H1 (cell line): Measurements from ENCODE around the gene FLOT1.

Experiments used
- JUND ChIP-seq: IDR thresholded peaks from 2 replicates; pipeline ENCODE4 v1.6.1; 2011; ENCODE audit warnings: mild to moderate bottlenecking, improper control_type of control experiment, low read length
- TF ChIP-seq, protein P1 (sequence below), 3 experiments: IDR thresholded peaks; 1 replicate in 2 of 3; 2 replicates in 1 of 3; pipeline versions ENCODE4 v1.5.1 to v1.6.1; 2011; ENCODE audit warnings: low read length in 3 of 3, mild to moderate bottlenecking in 3 of 3, inconsistent platforms in 2 of 3, low read depth in 1 of 3, moderate library complexity in 1 of 3; ENCODE audit not compliant: insufficient read depth in 1 of 3; ENCODE audit errors: control extremely low read depth in 1 of 3
- TF ChIP-seq, protein P2 (sequence below): IDR thresholded peaks from 2 replicates; pipeline ENCODE4 v1.6.1; 2011; ENCODE audit warnings: low read length, improper control_type of control experiment

DNA sequence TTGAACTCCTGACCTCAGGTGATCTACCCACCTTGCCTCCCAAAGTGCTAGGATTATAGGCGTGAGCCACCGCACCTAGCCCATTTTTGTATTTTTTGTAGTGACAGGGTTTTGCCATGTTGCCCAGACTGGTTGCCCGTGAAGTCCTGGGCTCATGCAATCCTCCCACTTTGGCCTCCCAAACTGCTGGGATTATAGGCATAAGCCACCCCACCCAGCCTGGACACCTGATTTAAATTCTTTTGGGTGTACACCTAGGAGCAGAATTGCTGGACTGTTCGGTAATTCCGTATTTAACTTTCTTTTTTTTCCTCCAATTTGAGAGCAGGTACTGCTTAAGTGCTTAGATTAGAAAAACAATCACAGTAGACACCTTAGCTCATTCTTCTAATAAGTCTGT, 46.1 kb downstream of the FLOT1 start:
- TF ChIP-seq, protein P1, sequence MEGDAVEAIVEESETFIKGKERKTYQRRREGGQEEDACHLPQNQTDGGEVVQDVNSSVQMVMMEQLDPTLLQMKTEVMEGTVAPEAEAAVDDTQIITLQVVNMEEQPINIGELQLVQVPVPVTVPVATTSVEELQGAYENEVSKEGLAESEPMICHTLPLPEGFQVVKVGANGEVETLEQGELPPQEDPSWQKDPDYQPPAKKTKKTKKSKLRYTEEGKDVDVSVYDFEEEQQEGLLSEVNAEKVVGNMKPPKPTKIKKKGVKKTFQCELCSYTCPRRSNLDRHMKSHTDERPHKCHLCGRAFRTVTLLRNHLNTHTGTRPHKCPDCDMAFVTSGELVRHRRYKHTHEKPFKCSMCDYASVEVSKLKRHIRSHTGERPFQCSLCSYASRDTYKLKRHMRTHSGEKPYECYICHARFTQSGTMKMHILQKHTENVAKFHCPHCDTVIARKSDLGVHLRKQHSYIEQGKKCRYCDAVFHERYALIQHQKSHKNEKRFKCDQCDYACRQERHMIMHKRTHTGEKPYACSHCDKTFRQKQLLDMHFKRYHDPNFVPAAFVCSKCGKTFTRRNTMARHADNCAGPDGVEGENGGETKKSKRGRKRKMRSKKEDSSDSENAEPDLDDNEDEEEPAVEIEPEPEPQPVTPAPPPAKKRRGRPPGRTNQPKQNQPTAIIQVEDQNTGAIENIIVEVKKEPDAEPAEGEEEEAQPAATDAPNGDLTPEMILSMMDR (IDR thresholded peaks at IDR 0.05; ENCODE audit: control extremely low read depth in 1 of 3, insufficient read depth in 1 of 3, low read depth in 1 of 3, low read length in 3 of 3), result no peak
- TF ChIP-seq, protein P2, sequence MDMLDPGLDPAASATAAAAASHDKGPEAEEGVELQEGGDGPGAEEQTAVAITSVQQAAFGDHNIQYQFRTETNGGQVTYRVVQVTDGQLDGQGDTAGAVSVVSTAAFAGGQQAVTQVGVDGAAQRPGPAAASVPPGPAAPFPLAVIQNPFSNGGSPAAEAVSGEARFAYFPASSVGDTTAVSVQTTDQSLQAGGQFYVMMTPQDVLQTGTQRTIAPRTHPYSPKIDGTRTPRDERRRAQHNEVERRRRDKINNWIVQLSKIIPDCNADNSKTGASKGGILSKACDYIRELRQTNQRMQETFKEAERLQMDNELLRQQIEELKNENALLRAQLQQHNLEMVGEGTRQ, result no peak
- TF ChIP-seq JUND, result no peak
